ENCODE results near the gene SESN1.

The SESN1 gene

GRCh38 chr6:108944707-108945680, 149.7 kb downstream of the SESN1 start:
- DNase-seq (ENCODE audit: low spot score): no peak

GRCh38 chr6:108944071-108944470, 150.6 kb downstream of the SESN1 start:
- no peak for DNase-seq (ENCODE audit: low spot score)
- no peak for TF ChIP-seq CTCF (IDR thresholded peaks at IDR 0.05; ENCODE audit: extremely low read depth, missing control alignments)

More at GRCh38 chr6:108944707-108945680, 149.7 kb downstream of the SESN1 start:
- TF ChIP-seq CTCF (IDR thresholded peaks at IDR 0.05; ENCODE audit: extremely low read depth, missing control alignments): no peak

GRCh38 chr6:108942556-108943492, 151.8 kb downstream of the SESN1 start:
- no peak for TF ChIP-seq CTCF (IDR thresholded peaks at IDR 0.05; ENCODE audit: extremely low read depth, missing control alignments)
- DNase-seq (ENCODE audit: low spot score): no peak

GRCh38 chr6:108941859-108942258, 152.8 kb downstream of the SESN1 start:
- DNase-seq (ENCODE audit: low spot score): no peak
- no peak for TF ChIP-seq CTCF (IDR thresholded peaks at IDR 0.05; ENCODE audit: extremely low read depth, missing control alignments)

- TF ChIP-seq CTCF (IDR thresholded peaks at IDR 0.05; ENCODE audit: extremely low read depth, missing control alignments): no peak
- no peak for DNase-seq (ENCODE audit: low spot score)
These were observed 153.4 kb downstream of the SESN1 start for GRCh38 chr6:108941281-108941680.

GRCh38 chr6:108940741-108941140, 153.9 kb downstream of the SESN1 start:
- no peak for DNase-seq (ENCODE audit: low spot score)

More at GRCh38 chr6:108940741-108941140, 153.9 kb downstream of the SESN1 start:
- TF ChIP-seq CTCF (IDR thresholded peaks at IDR 0.05; ENCODE audit: extremely low read depth, missing control alignments): no peak

Data from GM20000 (cell line).